SK-N-SH (cell line): Measurements from ENCODE around the gene GOT1.

Experiments used
- POLR2AphosphoS5 ChIP-seq: IDR thresholded peaks from 2 replicates; pipeline ENCODE4 v1.6.1; 2012; ENCODE audit warnings: low read depth, low read length
- TAF1 ChIP-seq: IDR thresholded peaks from 2 replicates; pipeline ENCODE4 v1.6.1; 2012; ENCODE audit warnings: low read depth, mild to moderate bottlenecking, low read length, moderate library complexity, borderline replicate concordance

- TF ChIP-seq POLR2AphosphoS5 (no peak), TAF1 (no peak)
These were observed 35.5 kb downstream of the GOT1 start for GRCh38 chr10:99394761-99395386.
